A549 treated with Hydrocortisone at 1 μM for 4 hours (cell line): ENCODE data around the gene NMD3. TPM values are rescaled to one million over a fixed set of nuclear protein-coding genes. Genes with fewer than 3 reads are reported as not detected.

Experiments used
- total RNA-seq: library from RNA; stranded (reverse); fragments of 200-300 nt; extraction: Qiagen RNA extraction; gene quantifications from 5 replicates; pipeline ENCODE4 v1.2.3, GENCODE V29; 2022

The NMD3 gene
- total RNA-seq: 39.8 to 75.4 TPM (median 49.3 TPM) in 5 replicates

GRCh38 chr3:161220850-161221753 lies at the start of gene NMD3:
NMD3 (plus strand) TSS chr3:161221311; CDS start chr3:161222014, 703 bp downstream.

Other genes with a start within 250 kb of the NMD3 start
- gene B3GALNT1, start 116.0 kb upstream of the NMD3 start, total RNA-seq: 0.10 to 0.27 TPM (median 0.23 TPM) in 5 replicates
- not detected in 5 replicates for gene SPTSSB, start 150.2 kb downstream of the NMD3 start, total RNA-seq